K562 (cell line): Measurements from ENCODE around the gene GSTO2. TPM values are rescaled to one million over a fixed set of nuclear protein-coding genes. Genes with fewer than 3 reads are reported as not detected.

Experiments
- ARID1B ChIP-seq: fragments of 450-650 bp; IDR thresholded peaks from 2 replicates; pipeline ENCODE4 v1.6.1; 2016; ENCODE audit warnings: antibody characterized with exemption, mild to moderate bottlenecking, inconsistent platforms
- C11orf30 ChIP-seq: fragments of 450-650 bp; IDR thresholded peaks from 2 replicates; pipeline ENCODE4 v1.6.1; 2016; ENCODE audit warnings: low read depth, mild to moderate bottlenecking
- CBFA2T2 ChIP-seq: fragments of 450-650 bp; conservative IDR thresholded peaks from 2 replicates; pipeline ENCODE4 v1.6.1; 2017; ENCODE audit warnings: mild to moderate bottlenecking
- SMARCA4 ChIP-seq: fragments of 450-650 bp; IDR thresholded peaks from 2 replicates; pipeline ENCODE4 v1.6.1; 2016
- TCF3 ChIP-seq: sonication (generic); formaldehyde crosslinking; IDR thresholded peaks from 2 replicates; pipeline ENCODE4 v1.4.0; 2020; ENCODE audit warnings: mild to moderate bottlenecking, missing genetic modification reagents
- ZBTB33 ChIP-seq: sonication (generic); formaldehyde crosslinking; IDR thresholded peaks from 2 replicates; pipeline ENCODE4 v1.8.1; 2023; ENCODE audit warnings: mild to moderate bottlenecking, missing genetic modification reagents
- ZC3H4 ChIP-seq: sonication (generic); formaldehyde crosslinking; IDR thresholded peaks from 2 replicates; pipeline ENCODE4 v1.9.0; 2021; ENCODE audit warnings: missing genetic modification reagents, borderline replicate concordance
- ZNF316 ChIP-seq: fragments of 450-650 bp; IDR thresholded peaks from 2 replicates; pipeline ENCODE4 v1.6.1; 2016
- ZNF395 ChIP-seq: fragments of 200-800 bp; sonication (Bioruptor generic); IDR thresholded peaks from 2 replicates; pipeline ENCODE4 v1.6.1; 2017; ENCODE audit warnings: missing genetic modification characterization, missing compliant biosample characterization
- polyA plus RNA-seq, 8 experiments: library from polyadenylated mRNA; depleted of rRNA in 4 of 8; stranded (reverse) in 5 of 8; unstranded in 3 of 8; fragments of >200 nt; fragmentation: Nextera tagmentation in 2 of 8; fragmentation: Illumina TruSeq in 1 of 8; extraction: Ambion mirVana in 2 of 8; extraction: Trizol in 1 of 8; gene quantifications; 2 replicates each; pipeline versions ENCODE4 v1.2.1 to v1.2.3, GENCODE V29; 2011 to 2014; ENCODE audit warnings: inconsistent platforms in 1 of 8, missing spikeins in 1 of 8
- total RNA-seq, 7 experiments: library from RNA; depleted of rRNA in 6 of 7; stranded (reverse); fragments of >200 nt in 6 of 7; fragmentation: Illumina TruSeq in 2 of 7; extraction: Trizol in 2 of 7; gene quantifications; 2 replicates each; pipeline versions ENCODE4 v1.2.1 to v1.2.3, GENCODE V29; 2011 to 2021; ENCODE audit warnings: low replicate concordance in 1 of 7
- TF ChIP-seq, protein P1 (sequence below): sonication (generic); formaldehyde crosslinking; IDR thresholded peaks from 2 replicates; pipeline ENCODE4 v1.8.0; 2022; ENCODE audit warnings: missing genetic modification reagents, mild to moderate bottlenecking, borderline replicate concordance

Gene GSTO2
- total and polyA plus RNA-seq, 9 of the 15 experiments (the other 6 are each of a cell fraction or from before 2014, with no cell fraction given) = 0.18 to 1.8 (median 0.90) TPM

- TF ChIP-seq, protein P1, sequence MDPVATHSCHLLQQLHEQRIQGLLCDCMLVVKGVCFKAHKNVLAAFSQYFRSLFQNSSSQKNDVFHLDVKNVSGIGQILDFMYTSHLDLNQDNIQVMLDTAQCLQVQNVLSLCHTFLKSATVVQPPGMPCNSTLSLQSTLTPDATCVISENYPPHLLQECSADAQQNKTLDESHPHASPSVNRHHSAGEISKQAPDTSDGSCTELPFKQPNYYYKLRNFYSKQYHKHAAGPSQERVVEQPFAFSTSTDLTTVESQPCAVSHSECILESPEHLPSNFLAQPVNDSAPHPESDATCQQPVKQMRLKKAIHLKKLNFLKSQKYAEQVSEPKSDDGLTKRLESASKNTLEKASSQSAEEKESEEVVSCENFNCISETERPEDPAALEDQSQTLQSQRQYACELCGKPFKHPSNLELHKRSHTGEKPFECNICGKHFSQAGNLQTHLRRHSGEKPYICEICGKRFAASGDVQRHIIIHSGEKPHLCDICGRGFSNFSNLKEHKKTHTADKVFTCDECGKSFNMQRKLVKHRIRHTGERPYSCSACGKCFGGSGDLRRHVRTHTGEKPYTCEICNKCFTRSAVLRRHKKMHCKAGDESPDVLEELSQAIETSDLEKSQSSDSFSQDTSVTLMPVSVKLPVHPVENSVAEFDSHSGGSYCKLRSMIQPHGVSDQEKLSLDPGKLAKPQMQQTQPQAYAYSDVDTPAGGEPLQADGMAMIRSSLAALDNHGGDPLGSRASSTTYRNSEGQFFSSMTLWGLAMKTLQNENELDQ (CRISPR knock-in tag) = no peak
- peak; percentile 67 for TF ChIP-seq ZNF316
- peak; percentile 58; the same call in 1 of the 2 replicates for TF ChIP-seq C11orf30
- no peak for TF ChIP-seq ZBTB33 (CRISPR knock-in tag)
- no peak for TF ChIP-seq ZC3H4 (CRISPR knock-in tag)
- no peak for TF ChIP-seq ZNF395 (CRISPR knock-in tag)
- TF ChIP-seq TCF3 (CRISPR knock-in tag) = peak; percentile 60; the same call in 1 of the 2 replicates
- peak; percentile 35 for TF ChIP-seq CBFA2T2
- TF ChIP-seq SMARCA4 = peak; percentile 46
- TF ChIP-seq ARID1B = peak; percentile 80
Observed at GRCh38 chr10:104347295-104348045, 78.5 kb downstream of the GSTO2 start (continued).
